SK-N-SH (cell line): Measurements from ENCODE around the gene DGKI. TPM values are rescaled to one million over a fixed set of nuclear protein-coding genes. Genes with fewer than 3 reads are reported as not detected.
A peak's percentile ranks its signal among the peaks of the same experiment; 100 is the strongest.

Experiments used
- CTCF ChIA-PET: fragments of 300-600, 350-600 bp; formaldehyde crosslinking; extraction: SDS; loops from one replicate; lab custom pipeline; 2021; lab: Yijun Ruan, JAX
- POLR2A ChIA-PET: fragments of 350-600 bp; sonication (Branson Sonifier 250); formaldehyde crosslinking; extraction: SDS; loops from one replicate; lab custom pipeline; 2020; ENCODE audit warnings: antibody characterized with exemption, inconsistent platforms; lab: Yijun Ruan, JAX
- DNase-seq: peaks from one replicate; pipeline ENCODE4 v3.0.0; 2012
- H2AFZ ChIP-seq: fragments of 200-600 bp; sonication (generic); 2 replicates; pipeline ENCODE4 v1.8.1; 2016; ENCODE audit warnings: antibody characterized with exemption, mild to moderate bottlenecking, low read depth
- H3F3A ChIP-seq: fragments of 200-600 bp; sonication (generic); replicated peaks from 2 replicates; pipeline ENCODE3; 2016; ENCODE audit warnings: antibody characterized with exemption, mild to moderate bottlenecking; ENCODE audit not compliant: insufficient read depth
- H3K27ac ChIP-seq, 2 experiments: fragments of 200-500 bp in 1 of 2; fragments of 200-600 bp in 1 of 2; sonication (Bioruptor generic) in 1 of 2; sonication (generic), shearing (Covaris generic) in 1 of 2; 2 replicates each; pipeline versions ENCODE4 v1.5.1 to v1.6.1; 2014 to 2016; ENCODE audit warnings: low read depth in 2 of 2, inconsistent platforms in 1 of 2, low read length in 1 of 2, mild to moderate bottlenecking in 1 of 2, mixed read lengths in 1 of 2
- H3K27me3 ChIP-seq: fragments of 200-600 bp; sonication (generic), shearing (Covaris generic); 2 replicates; pipeline ENCODE4 v1.6.1; 2016; ENCODE audit warnings: mixed run types; ENCODE audit not compliant: insufficient read depth
- H3K36me3 ChIP-seq, 2 experiments: fragments of 200-500 bp in 1 of 2; fragments of 200-600 bp in 1 of 2; sonication (Bioruptor generic) in 1 of 2; sonication (generic) in 1 of 2; replicated peaks in 1 of 2; 2 replicates each; pipeline versions ENCODE3 to v1.5.1; 2014 to 2016; ENCODE audit warnings: low read length in 1 of 2, mild to moderate bottlenecking in 1 of 2; ENCODE audit not compliant: insufficient read depth in 2 of 2, control insufficient read depth in 1 of 2
- H3K4me1 ChIP-seq, 2 experiments: fragments of 200-500 bp in 1 of 2; fragments of 200-600 bp in 1 of 2; sonication (Bioruptor generic) in 1 of 2; sonication (generic), shearing (Covaris generic) in 1 of 2; 2 replicates each; pipeline versions ENCODE4 v1.5.1 to v1.6.1; 2014 to 2016; ENCODE audit warnings: low read depth in 1 of 2, low read length in 1 of 2, mixed run types in 1 of 2; ENCODE audit not compliant: insufficient read depth in 2 of 2, control insufficient read depth in 1 of 2
- H3K4me2 ChIP-seq: fragments of 200-600 bp; sonication (generic), shearing (Covaris generic); 2 replicates; pipeline ENCODE4 v1.6.1; 2017; ENCODE audit warnings: mixed run types
- H3K4me3 ChIP-seq, 2 experiments: fragments of 200-500 bp in 1 of 2; fragments of 200-600 bp in 1 of 2; sonication (Bioruptor generic) in 1 of 2; sonication (generic), shearing (Covaris generic) in 1 of 2; 2 replicates each; pipeline versions ENCODE4 v1.5.1 to v1.8.1; 2014 to 2016; ENCODE audit warnings: low read depth in 2 of 2, inconsistent platforms in 1 of 2, low read length in 1 of 2, mild to moderate bottlenecking in 1 of 2, mixed read lengths in 1 of 2, moderate library complexity in 1 of 2
- H3K79me2 ChIP-seq: fragments of 200-600 bp; sonication (generic); 2 replicates; pipeline ENCODE4 v1.8.1; 2017; ENCODE audit warnings: mild to moderate bottlenecking; ENCODE audit not compliant: insufficient read depth
- H3K9ac ChIP-seq: fragments of 200-600 bp; sonication (generic); 2 replicates; pipeline ENCODE4 v1.6.1; 2017; ENCODE audit warnings: mixed run types
- H3K9me2 ChIP-seq: fragments of 200-600 bp; sonication (generic); 2 replicates; pipeline ENCODE4 v1.6.1; 2017; ENCODE audit warnings: mixed run types
- H3K9me3 ChIP-seq: fragments of 200-600 bp; sonication (generic); 2 replicates; pipeline ENCODE4 v1.6.1; 2017; ENCODE audit warnings: mixed run types, mild to moderate bottlenecking, moderate library complexity
- H4K20me1 ChIP-seq: fragments of 200-600 bp; sonication (generic); 2 replicates; pipeline ENCODE4 v1.6.1; 2017; ENCODE audit warnings: mild to moderate bottlenecking, mixed run types; ENCODE audit not compliant: insufficient read depth
- FOXJ3 ChIP-seq: sonication (generic); formaldehyde crosslinking; IDR thresholded peaks from 2 replicates; pipeline ENCODE4 v1.5.1; 2020; ENCODE audit warnings: mild to moderate bottlenecking, missing genetic modification reagents
- FOXM1 ChIP-seq: IDR thresholded peaks from 2 replicates; pipeline ENCODE4 v1.4.0; 2012; ENCODE audit warnings: low read depth, mild to moderate bottlenecking
- GATA2 ChIP-seq: sonication (generic); formaldehyde crosslinking; IDR thresholded peaks from 2 replicates; pipeline ENCODE4 v1.5.0; 2020; ENCODE audit warnings: mild to moderate bottlenecking, missing genetic modification reagents
- MEF2A ChIP-seq: IDR thresholded peaks from 2 replicates; pipeline ENCODE4 v1.4.0; 2012; ENCODE audit warnings: low read depth, borderline replicate concordance
- NFIC ChIP-seq: IDR thresholded peaks from 2 replicates; pipeline ENCODE4 v1.4.0; 2012; ENCODE audit warnings: borderline replicate concordance
- NRF1 ChIP-seq: IDR thresholded peaks from 2 replicates; pipeline ENCODE4 v1.6.1; 2012; ENCODE audit warnings: low read depth, mild to moderate bottlenecking, low read length
- POLR2AphosphoS5 ChIP-seq: IDR thresholded peaks from 2 replicates; pipeline ENCODE4 v1.6.1; 2012; ENCODE audit warnings: low read depth, low read length
- RFX5 ChIP-seq: IDR thresholded peaks from 2 replicates; pipeline ENCODE4 v1.6.1; 2012; ENCODE audit warnings: mild to moderate bottlenecking, improper control_type of control experiment, low read length
- RXRA ChIP-seq: IDR thresholded peaks from 2 replicates; pipeline ENCODE4 v1.4.0; 2012; ENCODE audit warnings: low read depth, mild to moderate bottlenecking, borderline replicate concordance
- TCF12 ChIP-seq: IDR thresholded peaks from 2 replicates; pipeline ENCODE4 v1.4.0; 2012
- YY1 ChIP-seq: IDR thresholded peaks from 2 replicates; pipeline ENCODE4 v1.4.0; 2012; ENCODE audit warnings: low read depth, mild to moderate bottlenecking
- WGBS: methylation state at CpG from one replicate; pipeline ENCODE4 v1.1.6; 2017; ENCODE audit warnings: low lambda C conversion rate; 5-methylcytosine and 5-hydroxymethylcytosine counted together
- polyA plus RNA-seq, 3 experiments: library from polyadenylated mRNA; depleted of rRNA; stranded (reverse); fragments of >200 nt; gene quantifications; 2 replicates each; pipeline ENCODE4 v1.2.3, GENCODE V29; 2012
- TF ChIP-seq, protein P1 (sequence below): IDR thresholded peaks from 2 replicates; pipeline ENCODE4 v1.6.1; 2012; ENCODE audit warnings: mild to moderate bottlenecking, low read depth, low read length, moderate library complexity
- TF ChIP-seq, protein P2 (sequence below): IDR thresholded peaks from 2 replicates; pipeline ENCODE4; 2012
- TF ChIP-seq, protein P3 (sequence below): fragments of 150-350 bp; IDR thresholded peaks from 2 replicates; pipeline ENCODE4 v1.6.1; 2016; ENCODE audit warnings: mild to moderate bottlenecking, low read depth, low read length
- TF ChIP-seq, protein P4 (sequence below): IDR thresholded peaks from 2 replicates; pipeline ENCODE4 v1.4.0; 2012; ENCODE audit warnings: low read depth, borderline replicate concordance
- TF ChIP-seq, protein P5 (sequence below): fragments of 200-600 bp; sonication (generic); IDR thresholded peaks from 2 replicates; pipeline ENCODE4 v1.6.1; 2017; ENCODE audit warnings: antibody characterized with exemption, mild to moderate bottlenecking, moderate library complexity

DGKI gene
- polyA plus RNA-seq, 1 of the 3 experiments (the other 2 are of a cell fraction), result 1.3 TPM

DNA sequence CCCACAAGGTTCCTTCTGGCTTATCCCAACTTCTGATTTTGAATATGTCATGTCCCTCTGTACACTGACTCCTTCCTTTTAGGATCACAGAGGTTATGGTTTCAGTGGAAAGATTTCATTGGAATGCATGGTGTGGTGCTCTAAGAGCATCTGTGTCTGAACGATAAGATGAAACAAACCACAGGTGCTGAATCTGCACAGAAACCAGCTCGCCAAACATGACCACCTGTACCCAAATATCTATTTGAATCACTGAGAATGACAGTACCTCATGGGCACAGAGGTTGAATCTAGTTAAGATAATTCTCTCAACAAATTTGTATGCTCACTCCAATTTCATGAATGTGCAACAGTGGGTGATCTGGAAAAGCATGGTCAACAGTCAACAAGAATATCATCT is 105.3 kb downstream of the DGKI start (continued):
- TF ChIP-seq, protein P1, sequence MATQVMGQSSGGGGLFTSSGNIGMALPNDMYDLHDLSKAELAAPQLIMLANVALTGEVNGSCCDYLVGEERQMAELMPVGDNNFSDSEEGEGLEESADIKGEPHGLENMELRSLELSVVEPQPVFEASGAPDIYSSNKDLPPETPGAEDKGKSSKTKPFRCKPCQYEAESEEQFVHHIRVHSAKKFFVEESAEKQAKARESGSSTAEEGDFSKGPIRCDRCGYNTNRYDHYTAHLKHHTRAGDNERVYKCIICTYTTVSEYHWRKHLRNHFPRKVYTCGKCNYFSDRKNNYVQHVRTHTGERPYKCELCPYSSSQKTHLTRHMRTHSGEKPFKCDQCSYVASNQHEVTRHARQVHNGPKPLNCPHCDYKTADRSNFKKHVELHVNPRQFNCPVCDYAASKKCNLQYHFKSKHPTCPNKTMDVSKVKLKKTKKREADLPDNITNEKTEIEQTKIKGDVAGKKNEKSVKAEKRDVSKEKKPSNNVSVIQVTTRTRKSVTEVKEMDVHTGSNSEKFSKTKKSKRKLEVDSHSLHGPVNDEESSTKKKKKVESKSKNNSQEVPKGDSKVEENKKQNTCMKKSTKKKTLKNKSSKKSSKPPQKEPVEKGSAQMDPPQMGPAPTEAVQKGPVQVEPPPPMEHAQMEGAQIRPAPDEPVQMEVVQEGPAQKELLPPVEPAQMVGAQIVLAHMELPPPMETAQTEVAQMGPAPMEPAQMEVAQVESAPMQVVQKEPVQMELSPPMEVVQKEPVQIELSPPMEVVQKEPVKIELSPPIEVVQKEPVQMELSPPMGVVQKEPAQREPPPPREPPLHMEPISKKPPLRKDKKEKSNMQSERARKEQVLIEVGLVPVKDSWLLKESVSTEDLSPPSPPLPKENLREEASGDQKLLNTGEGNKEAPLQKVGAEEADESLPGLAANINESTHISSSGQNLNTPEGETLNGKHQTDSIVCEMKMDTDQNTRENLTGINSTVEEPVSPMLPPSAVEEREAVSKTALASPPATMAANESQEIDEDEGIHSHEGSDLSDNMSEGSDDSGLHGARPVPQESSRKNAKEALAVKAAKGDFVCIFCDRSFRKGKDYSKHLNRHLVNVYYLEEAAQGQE, result no peak
- TF ChIP-seq GATA2 (CRISPR knock-in tag) (no peak), FOXJ3 (no peak)
- TF ChIP-seq, protein P2, sequence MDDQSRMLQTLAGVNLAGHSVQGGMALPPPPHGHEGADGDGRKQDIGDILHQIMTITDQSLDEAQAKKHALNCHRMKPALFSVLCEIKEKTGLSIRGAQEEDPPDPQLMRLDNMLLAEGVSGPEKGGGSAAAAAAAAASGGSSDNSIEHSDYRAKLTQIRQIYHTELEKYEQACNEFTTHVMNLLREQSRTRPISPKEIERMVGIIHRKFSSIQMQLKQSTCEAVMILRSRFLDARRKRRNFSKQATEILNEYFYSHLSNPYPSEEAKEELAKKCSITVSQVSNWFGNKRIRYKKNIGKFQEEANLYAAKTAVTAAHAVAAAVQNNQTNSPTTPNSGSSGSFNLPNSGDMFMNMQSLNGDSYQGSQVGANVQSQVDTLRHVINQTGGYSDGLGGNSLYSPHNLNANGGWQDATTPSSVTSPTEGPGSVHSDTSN, result no peak

DNA sequence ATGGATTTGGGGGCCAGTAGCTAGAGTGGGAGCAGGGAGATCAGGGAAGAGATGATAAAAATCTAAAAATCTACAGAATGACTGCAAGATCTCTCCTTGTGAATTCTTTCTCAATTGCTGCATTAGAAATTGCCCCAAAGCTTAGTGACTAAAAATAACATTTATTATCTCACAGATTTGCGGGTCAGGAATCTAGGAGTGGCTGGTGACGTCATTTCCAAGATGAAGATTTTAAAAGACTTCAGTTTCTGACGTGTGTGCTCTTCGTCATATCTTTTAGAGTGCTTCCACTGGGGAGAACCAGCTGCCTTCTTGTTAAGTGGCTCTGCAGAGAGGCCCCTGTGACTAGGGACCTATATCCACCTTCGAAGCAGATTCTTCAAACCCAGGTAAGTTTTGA is 112.6 kb downstream of the DGKI start:
- Histone ChIP-seq H3K4me2 (no peak overlapping the region), H3K4me1 (peaks cover 7 to 9% of the 10 kb centered on the region in 2 experiments; a peak in 3 of 4 replicates), H3K4me3 (no peak overlapping the region), H2AFZ (0 out of 2 replicates have a peak overlapping the region, but pooled peaks have one; percentile 4), H3K27me3 (no peaks in the 10 kb centered on the region), H3K36me3 (no peaks in the 10 kb centered on the region), H3F3A (no peaks in the 10 kb centered on the region), H3K79me2 (no peaks in the 10 kb centered on the region), H3K9me2 (no peaks in the 10 kb centered on the region), H3K27ac (0 out of 4 replicates have a peak overlapping the region, but pooled peaks of 1 of the 2 experiments have one; percentile 5), H4K20me1 (no peaks in the 10 kb centered on the region), H3K9ac (no peak overlapping the region), H3K9me3 (no peaks in the 10 kb centered on the region)
- POLR2A ChIA-PET, result no interaction called here
- no peak for DNase-seq
- TF ChIP-seq NFIC (no peak), POLR2AphosphoS5 (no peak), YY1 (no peak), FOXM1 (no peak)
- WGBS, result 47% methylated on average over 5 of the region's 5 CpGs
- CTCF ChIA-PET, result interaction anchor here (1.3 kb wide), 1 partner anchor 10 kb away, joined by 4 read pairs; no protein-coding TSS in a partner anchor

DNA sequence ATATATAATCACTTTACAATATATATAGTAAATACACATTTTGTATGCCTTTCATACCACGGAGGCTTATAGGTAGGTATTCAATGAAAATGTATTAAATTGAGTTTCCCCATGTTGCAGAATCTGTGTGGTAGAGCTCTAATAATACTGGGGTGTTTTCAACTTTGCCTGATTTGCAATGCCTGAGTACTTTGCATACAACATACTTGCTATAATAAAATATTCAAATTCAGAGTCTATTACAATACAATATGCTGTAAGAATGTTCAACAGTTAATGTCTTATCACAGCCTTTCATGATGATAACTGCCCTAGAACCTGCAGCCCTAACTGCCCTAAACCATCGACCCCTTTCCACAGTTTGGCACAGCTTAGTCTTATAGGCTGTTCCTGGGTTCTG is 114.6 kb downstream of the DGKI start:
- Histone ChIP-seq H3K27ac (peak overlapping the region in 1 of 2 experiments; percentile 52; a peak in 1 of 4 replicates), H3K79me2 (no peaks in the 10 kb centered on the region), H3K27me3 (no peaks in the 10 kb centered on the region), H3K9me2 (no peaks in the 10 kb centered on the region), H3K4me2 (no peak overlapping the region), H3K9ac (no peak overlapping the region), H3K4me3 (no peak overlapping the region), H3K36me3 (no peaks in the 10 kb centered on the region), H2AFZ (no peak overlapping the region), H3K4me1 (peaks cover 7 to 9% of the 10 kb centered on the region in 2 experiments; a peak in 3 of 4 replicates), H3K9me3 (no peaks in the 10 kb centered on the region), H4K20me1 (no peaks in the 10 kb centered on the region), H3F3A (no peaks in the 10 kb centered on the region)
- CTCF ChIA-PET, result interaction anchor here (1.5 to 1.9 kb wide), 2 partner anchors 25 to 76 kb away, joined by 4 to 6 read pairs; no protein-coding TSS in a partner anchor
- POLR2A ChIA-PET, result no interaction called here
- WGBS, result 79% methylated on average over 2 of the region's 2 CpGs
- DNase-seq, result no peak
- TF ChIP-seq NRF1, result no peak
- no peak for TF ChIP-seq TCF12
- TF ChIP-seq RFX5, result no peak
- TF ChIP-seq, protein P3, sequence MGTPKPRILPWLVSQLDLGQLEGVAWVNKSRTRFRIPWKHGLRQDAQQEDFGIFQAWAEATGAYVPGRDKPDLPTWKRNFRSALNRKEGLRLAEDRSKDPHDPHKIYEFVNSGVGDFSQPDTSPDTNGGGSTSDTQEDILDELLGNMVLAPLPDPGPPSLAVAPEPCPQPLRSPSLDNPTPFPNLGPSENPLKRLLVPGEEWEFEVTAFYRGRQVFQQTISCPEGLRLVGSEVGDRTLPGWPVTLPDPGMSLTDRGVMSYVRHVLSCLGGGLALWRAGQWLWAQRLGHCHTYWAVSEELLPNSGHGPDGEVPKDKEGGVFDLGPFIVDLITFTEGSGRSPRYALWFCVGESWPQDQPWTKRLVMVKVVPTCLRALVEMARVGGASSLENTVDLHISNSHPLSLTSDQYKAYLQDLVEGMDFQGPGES, result no peak
- no peak for TF ChIP-seq YY1
- TF ChIP-seq, protein P2, result no peak
- TF ChIP-seq, protein P4, sequence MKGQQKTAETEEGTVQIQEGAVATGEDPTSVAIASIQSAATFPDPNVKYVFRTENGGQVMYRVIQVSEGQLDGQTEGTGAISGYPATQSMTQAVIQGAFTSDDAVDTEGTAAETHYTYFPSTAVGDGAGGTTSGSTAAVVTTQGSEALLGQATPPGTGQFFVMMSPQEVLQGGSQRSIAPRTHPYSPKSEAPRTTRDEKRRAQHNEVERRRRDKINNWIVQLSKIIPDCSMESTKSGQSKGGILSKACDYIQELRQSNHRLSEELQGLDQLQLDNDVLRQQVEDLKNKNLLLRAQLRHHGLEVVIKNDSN, result no peak
- TF ChIP-seq MEF2A, result no peak
- TF ChIP-seq, protein P5, sequence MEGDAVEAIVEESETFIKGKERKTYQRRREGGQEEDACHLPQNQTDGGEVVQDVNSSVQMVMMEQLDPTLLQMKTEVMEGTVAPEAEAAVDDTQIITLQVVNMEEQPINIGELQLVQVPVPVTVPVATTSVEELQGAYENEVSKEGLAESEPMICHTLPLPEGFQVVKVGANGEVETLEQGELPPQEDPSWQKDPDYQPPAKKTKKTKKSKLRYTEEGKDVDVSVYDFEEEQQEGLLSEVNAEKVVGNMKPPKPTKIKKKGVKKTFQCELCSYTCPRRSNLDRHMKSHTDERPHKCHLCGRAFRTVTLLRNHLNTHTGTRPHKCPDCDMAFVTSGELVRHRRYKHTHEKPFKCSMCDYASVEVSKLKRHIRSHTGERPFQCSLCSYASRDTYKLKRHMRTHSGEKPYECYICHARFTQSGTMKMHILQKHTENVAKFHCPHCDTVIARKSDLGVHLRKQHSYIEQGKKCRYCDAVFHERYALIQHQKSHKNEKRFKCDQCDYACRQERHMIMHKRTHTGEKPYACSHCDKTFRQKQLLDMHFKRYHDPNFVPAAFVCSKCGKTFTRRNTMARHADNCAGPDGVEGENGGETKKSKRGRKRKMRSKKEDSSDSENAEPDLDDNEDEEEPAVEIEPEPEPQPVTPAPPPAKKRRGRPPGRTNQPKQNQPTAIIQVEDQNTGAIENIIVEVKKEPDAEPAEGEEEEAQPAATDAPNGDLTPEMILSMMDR, result no peak
- TF ChIP-seq NFIC, result no peak
- TF ChIP-seq RXRA, result no peak
